NT2/D1 (cell line): ENCODE data around the gene PRSS38.

ENCODE experiments used
- SUZ12 ChIP-seq: IDR thresholded peaks from 2 replicates; pipeline ENCODE4 v1.6.1; 2011; ENCODE audit not compliant: insufficient read length, insufficient read depth; ENCODE audit errors: extremely low read depth
- ZNF274 ChIP-seq: IDR thresholded peaks from 2 replicates; pipeline ENCODE4 v1.6.1; 2011; ENCODE audit warnings: mild to moderate bottlenecking, low read depth, low read length

- TF ChIP-seq ZNF274, result no peak
- TF ChIP-seq SUZ12, result no peak
Measured at GRCh38 chr1:227856147-227856858, 40.8 kb downstream of the PRSS38 start.
